LNCaP clone FGC (cell line): ENCODE measurements around the gene CPA3.

Source experiments
- DNase-seq: peaks from one replicate; pipeline ENCODE4 v3.0.0-alpha.2; 2011; ENCODE audit warnings: low read depth
- H3K4me3 ChIP-seq: 2 replicates; pipeline ENCODE4 v1.5.1; 2011; ENCODE audit warnings: mild to moderate bottlenecking, low read depth, low read length, control low read depth
- TF ChIP-seq, protein P1 (sequence below): IDR thresholded peaks from 2 replicates; pipeline ENCODE4 v1.5.1; 2012; ENCODE audit warnings: mild to moderate bottlenecking; ENCODE audit not compliant: control insufficient read depth, insufficient read depth; ENCODE audit errors: extremely low read depth

The CPA3 gene

DNA sequence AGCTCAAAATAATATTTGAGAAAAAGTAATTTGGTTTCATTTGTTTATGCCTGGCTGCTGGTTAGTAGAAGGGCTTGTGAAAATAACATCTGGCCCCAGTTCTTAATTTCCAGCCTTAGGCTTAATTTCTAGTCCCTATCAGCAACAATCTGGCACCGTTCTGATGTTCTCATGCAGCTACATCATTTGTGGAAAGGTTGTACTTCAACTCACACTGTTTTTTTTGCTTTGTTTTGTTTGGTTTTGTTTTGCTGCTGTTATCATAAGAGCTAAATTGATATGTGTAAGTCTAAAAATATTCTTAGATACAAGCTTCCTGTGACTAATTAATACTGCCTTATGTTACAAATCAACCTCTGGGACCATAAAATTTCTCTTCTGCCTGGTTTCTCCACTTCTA, 8.9 kb downstream of the CPA3 start:
- TF ChIP-seq, protein P1, sequence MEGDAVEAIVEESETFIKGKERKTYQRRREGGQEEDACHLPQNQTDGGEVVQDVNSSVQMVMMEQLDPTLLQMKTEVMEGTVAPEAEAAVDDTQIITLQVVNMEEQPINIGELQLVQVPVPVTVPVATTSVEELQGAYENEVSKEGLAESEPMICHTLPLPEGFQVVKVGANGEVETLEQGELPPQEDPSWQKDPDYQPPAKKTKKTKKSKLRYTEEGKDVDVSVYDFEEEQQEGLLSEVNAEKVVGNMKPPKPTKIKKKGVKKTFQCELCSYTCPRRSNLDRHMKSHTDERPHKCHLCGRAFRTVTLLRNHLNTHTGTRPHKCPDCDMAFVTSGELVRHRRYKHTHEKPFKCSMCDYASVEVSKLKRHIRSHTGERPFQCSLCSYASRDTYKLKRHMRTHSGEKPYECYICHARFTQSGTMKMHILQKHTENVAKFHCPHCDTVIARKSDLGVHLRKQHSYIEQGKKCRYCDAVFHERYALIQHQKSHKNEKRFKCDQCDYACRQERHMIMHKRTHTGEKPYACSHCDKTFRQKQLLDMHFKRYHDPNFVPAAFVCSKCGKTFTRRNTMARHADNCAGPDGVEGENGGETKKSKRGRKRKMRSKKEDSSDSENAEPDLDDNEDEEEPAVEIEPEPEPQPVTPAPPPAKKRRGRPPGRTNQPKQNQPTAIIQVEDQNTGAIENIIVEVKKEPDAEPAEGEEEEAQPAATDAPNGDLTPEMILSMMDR: no peak

DNA sequence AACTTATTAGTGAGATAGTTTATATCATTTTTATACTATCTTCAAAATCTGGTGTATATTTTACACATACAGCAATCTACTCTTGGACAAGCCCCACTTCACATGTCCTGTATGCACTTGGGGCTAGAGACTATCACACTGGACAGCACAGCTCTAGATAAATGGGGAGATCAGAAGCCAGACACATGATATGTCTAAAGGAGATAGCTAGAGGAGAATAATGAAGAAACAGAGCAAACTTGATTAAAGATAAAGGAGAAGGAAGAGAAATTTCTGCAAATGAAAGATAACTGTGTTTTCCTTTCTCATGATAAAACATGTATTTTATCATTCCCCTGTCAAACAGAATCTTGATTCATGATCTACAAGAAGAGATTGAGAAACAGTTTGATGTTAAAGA, 13.0 kb downstream of the CPA3 start:
- H3K4me3 ChIP-seq: no peak overlapping the region
- no peak for DNase-seq
- TF ChIP-seq, protein P1: no peak

More for the DNA sequence above, 8.9 kb downstream of the CPA3 start:
- no peak overlapping the region for H3K4me3 ChIP-seq
- DNase-seq: no peak

DNA sequence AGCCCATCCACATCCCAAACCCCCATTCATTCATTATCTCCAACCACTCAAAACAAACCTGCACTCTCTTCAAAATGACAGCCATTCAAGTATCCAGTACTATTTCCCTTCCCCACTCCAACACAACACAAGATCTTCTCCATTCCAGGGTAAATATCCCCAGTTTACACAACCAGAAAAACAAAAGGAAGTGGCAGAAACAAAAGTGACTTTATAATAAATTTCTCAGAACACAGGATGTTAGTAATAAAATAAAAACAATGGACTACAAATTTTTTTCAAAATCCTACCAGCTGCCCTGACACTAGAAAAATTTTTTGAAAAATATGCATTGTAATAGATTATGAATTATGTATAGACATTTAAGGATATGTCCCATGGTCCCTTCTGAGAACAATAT, 14.2 kb downstream of the CPA3 start:
- no peak overlapping the region for H3K4me3 ChIP-seq
- TF ChIP-seq, protein P1: no peak
- DNase-seq: no peak

DNA sequence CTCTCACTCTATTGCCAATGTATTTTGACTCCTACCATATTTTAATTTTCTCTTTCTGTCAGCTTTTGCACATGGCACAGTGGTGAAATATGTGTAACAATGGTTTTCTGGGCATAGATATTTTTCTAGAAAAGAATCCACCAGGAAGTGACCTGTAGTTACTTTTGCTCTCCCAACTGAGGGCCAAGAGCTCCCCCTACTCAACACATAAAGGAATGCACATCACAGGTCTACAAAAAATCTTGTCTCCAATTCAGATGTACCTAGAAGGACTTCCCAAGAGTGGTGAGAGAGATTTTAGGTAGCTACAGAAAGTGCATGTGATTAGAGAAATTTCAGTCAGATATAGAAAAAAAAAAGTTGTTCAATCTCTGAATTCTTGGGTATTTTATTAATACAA, 15.6 kb downstream of the CPA3 start:
- TF ChIP-seq, protein P1: peak; percentile 56
- no peak overlapping the region for H3K4me3 ChIP-seq
- DNase-seq: peak; percentile 8

DNA sequence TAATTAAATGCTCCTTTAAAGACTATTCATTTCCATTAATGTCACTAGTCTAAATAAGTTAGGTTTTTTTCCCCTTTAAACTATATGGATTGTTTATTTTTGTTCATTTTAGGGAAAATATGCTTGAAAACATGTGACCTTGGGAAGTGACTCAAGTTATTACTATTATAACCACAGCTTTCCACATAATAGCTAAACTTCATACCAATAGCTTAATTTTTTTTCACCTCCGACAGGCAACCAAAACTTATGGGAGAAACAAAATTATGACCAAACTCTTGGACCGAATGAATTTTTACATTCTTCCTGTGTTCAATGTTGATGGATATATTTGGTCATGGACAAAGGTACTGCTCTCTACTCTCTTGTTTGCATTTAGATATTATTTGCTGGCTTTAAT, 16.2 kb downstream of the CPA3 start:
- no peak for DNase-seq
- TF ChIP-seq, protein P1: no peak
- no peak overlapping the region for H3K4me3 ChIP-seq

DNA sequence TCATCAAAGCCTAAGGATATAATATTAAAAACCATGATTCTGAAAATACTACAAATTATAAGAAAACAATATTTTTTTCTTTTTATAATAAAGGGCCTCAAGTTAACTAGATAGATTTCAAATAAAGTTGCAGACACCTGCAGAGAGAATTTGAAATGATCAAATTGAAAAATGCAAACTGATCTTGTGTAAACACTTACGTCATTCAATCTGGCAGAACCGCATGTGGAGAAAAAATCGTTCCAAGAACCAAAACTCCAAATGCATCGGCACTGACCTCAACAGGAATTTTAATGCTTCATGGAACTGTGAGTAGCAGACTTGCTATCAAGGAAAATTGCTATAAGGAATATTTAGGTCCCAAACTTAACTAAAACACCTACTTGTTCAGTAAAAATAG, 17.2 kb downstream of the CPA3 start:
- TF ChIP-seq, protein P1: no peak
- DNase-seq: peak; percentile 22
- H3K4me3 ChIP-seq: no peak overlapping the region

DNA sequence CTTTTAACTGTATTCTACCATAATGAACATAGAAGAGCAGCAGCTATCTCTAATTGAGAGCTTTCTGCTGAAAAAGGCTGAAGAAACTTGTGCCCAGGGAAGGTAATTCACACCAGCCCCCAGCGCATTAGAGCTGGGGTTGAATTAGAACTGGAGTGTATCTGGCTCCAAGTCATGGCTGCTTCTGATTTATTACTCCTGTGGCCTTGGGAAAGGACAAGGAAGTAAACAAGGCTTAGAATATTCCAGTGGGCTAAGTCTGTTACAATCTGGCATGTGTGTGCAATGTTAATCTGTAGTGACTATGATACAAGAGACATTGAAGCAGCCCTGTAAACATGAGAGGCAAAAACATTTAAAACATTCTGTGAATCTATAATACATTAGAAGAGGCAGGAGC, 18.1 kb downstream of the CPA3 start:
- DNase-seq: no peak
- TF ChIP-seq, protein P1: no peak
- no peak overlapping the region for H3K4me3 ChIP-seq
